Measurements from ENCODE around the gene SLC4A4.

Gene SLC4A4

DNA sequence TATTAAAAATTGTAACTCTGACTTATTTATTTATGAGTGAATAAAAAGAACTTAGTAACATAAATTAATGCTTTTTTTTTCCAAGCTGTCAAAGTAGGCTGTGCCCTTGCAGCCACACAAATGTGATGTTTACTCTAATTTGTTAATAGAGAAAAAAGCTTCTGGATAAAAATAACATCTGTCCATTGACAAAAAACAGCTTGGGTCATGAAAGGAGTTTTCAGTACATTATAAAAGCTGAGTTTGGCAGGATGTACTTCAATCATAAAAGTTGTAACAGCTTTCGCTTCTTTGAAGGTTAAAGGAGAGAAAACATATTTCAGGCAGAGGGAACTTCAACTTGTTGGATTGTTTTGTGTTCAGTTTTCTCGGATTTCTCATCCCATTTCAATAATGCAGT, 105.6 kb downstream of the SLC4A4 start:
- WGBS: 93% methylated on average over 2 of the region's 2 CpGs
- no peak overlapping the region for H3K9ac ChIP-seq (ENCODE audit: low read depth, low read length)
- H3K36me3 ChIP-seq (ENCODE audit: insufficient read depth, low read length): no peaks in the 10 kb centered on the region
- peaks cover 5% of the 10 kb centered on the region; the same call in 1 of the 2 replicates for H3K4me1 ChIP-seq (ENCODE audit: insufficient read depth, low read length)
- H3K27ac ChIP-seq (ENCODE audit: low read depth, low read length): no peak overlapping the region
- H3K4me3 ChIP-seq (ENCODE audit: low read length): no peak overlapping the region
- no peaks in the 10 kb centered on the region for H3K27me3 ChIP-seq (ENCODE audit: insufficient read depth, low read length)
- H3K9me3 ChIP-seq (ENCODE audit: insufficient read depth, low read depth, low read length): no peaks in the 10 kb centered on the region

DNA sequence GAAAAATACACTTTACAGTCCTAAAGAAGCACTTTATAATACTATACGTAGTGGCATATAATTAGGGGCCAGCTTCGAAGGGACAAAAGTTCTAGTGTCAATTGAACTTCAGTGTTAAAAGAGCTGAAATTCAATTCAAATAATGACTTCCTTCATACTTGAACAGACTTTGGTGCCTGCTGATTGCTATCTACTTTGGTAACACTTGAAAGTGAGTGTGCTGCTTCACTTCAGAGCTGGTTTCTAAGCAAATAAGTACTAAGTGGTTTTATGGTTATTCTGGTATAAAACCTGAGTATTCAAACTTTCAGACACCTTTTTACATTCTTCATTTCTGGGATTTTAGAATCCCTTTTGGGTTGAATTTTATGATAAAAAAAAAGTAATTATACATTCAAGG, 107.0 kb downstream of the SLC4A4 start:
- Histone ChIP-seq H3K27me3 (ENCODE audit: insufficient read depth, low read length) (no peaks in the 10 kb centered on the region), H3K9me3 (ENCODE audit: insufficient read depth, low read depth, low read length) (no peaks in the 10 kb centered on the region), H3K27ac (ENCODE audit: low read depth, low read length) (no peak overlapping the region), H3K4me1 (ENCODE audit: insufficient read depth, low read length) (peaks cover 5% of the 10 kb centered on the region; the same call in 1 of the 2 replicates), H3K36me3 (ENCODE audit: insufficient read depth, low read length) (no peaks in the 10 kb centered on the region), H3K4me3 (ENCODE audit: low read length) (no peak overlapping the region), H3K9ac (ENCODE audit: low read depth, low read length) (no peak overlapping the region)
- 92% methylated on average over 2 of the region's 2 CpGs for WGBS

DNA sequence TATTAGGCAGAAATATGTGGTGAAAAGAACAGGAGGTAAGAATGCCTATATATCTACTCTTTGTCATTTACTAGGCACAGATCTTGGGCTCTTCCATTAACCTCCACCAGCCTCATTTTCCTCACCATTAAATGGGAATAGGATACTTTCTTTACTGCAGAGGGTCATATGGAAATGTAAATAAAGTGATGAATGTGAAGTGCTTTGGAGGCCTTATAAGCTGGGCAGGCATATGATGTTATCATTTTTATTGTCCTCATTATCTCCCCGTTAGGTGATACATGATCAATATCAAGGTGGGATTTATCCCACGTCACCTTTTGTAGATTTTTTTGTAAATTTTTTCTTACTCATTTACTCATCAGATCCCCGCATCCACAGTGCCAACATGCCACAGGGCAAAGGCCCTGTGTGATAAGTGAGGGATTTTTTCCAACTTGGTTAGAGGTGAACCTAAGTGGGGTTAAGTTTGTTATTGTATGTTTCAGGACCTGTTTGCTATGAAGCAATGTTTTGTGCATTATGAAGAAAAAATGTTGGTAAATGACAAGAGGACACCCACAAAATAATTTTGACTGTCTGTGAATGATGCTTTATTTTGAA, 107.8 kb downstream of the SLC4A4 start:
- Histone ChIP-seq H3K27me3 (ENCODE audit: insufficient read depth, low read length) (no peaks in the 10 kb centered on the region), H3K36me3 (ENCODE audit: insufficient read depth, low read length) (no peaks in the 10 kb centered on the region), H3K9ac (ENCODE audit: low read depth, low read length) (no peak overlapping the region), H3K4me3 (ENCODE audit: low read length) (no peak overlapping the region), H3K4me1 (ENCODE audit: insufficient read depth, low read length) (peaks cover 2% of the 10 kb centered on the region; the same call in 1 of the 2 replicates), H3K9me3 (ENCODE audit: insufficient read depth, low read depth, low read length) (no peaks in the 10 kb centered on the region), H3K27ac (ENCODE audit: low read depth, low read length) (no peak overlapping the region)
- 100% methylated on average over 2 of the region's 3 CpGs for WGBS

DNA sequence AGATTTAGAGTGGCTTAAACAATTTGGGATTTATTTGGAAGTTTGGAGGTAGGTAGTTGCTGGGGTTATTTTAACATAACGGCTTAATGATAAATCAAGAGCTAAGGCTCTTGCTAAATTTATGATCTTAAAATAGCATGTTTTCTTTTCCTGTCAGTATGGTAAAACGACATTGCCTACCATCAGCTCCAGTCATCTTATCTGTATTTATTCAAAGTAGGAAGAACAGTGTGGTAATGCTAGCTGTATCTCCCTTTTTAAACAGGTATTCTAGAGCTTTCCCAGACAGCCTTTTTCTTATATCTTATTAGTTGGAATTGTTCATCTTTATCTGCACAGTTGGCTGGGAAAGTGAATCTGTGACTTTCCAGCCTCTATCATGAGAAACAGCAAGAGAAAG, 110.2 kb downstream of the SLC4A4 start:
- Histone ChIP-seq H3K9me3 (ENCODE audit: insufficient read depth, low read depth, low read length) (no peaks in the 10 kb centered on the region), H3K27ac (ENCODE audit: low read depth, low read length) (no peak overlapping the region), H3K9ac (ENCODE audit: low read depth, low read length) (no peak overlapping the region), H3K4me1 (ENCODE audit: insufficient read depth, low read length) (no peaks in the 10 kb centered on the region), H3K36me3 (ENCODE audit: insufficient read depth, low read length) (no peaks in the 10 kb centered on the region), H3K27me3 (ENCODE audit: insufficient read depth, low read length) (no peaks in the 10 kb centered on the region), H3K4me3 (ENCODE audit: low read length) (no peak overlapping the region)
- WGBS: 100% methylated on average over 1 of the region's 2 CpGs

DNA sequence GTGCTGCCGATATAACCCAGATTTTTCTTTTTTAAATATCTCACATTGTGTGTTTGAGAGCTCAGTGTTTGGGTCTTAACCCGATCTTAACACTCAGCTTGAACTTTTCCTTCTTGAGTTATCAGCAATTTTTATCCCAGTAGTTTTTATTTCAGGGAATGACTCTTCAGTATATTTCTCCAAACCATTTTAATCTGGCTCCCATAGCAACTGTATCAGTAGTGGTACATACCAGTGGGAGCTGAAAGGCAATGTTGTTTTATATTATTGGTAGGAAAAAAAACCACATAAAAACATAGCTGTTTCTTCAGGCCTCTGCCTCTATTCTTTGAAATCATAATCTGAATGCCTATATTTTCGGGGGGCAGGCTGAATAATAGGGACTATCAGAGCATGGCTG, 111.1 kb downstream of the SLC4A4 start:
- WGBS: 65% methylated on average over 3 of the region's 3 CpGs
- Histone ChIP-seq H3K9ac (ENCODE audit: low read depth, low read length) (no peak overlapping the region), H3K4me3 (ENCODE audit: low read length) (no peak overlapping the region), H3K9me3 (ENCODE audit: insufficient read depth, low read depth, low read length) (no peaks in the 10 kb centered on the region), H3K27ac (ENCODE audit: low read depth, low read length) (no peak overlapping the region), H3K27me3 (ENCODE audit: insufficient read depth, low read length) (no peaks in the 10 kb centered on the region), H3K36me3 (ENCODE audit: insufficient read depth, low read length) (no peaks in the 10 kb centered on the region), H3K4me1 (ENCODE audit: insufficient read depth, low read length) (no peaks in the 10 kb centered on the region)

DNA sequence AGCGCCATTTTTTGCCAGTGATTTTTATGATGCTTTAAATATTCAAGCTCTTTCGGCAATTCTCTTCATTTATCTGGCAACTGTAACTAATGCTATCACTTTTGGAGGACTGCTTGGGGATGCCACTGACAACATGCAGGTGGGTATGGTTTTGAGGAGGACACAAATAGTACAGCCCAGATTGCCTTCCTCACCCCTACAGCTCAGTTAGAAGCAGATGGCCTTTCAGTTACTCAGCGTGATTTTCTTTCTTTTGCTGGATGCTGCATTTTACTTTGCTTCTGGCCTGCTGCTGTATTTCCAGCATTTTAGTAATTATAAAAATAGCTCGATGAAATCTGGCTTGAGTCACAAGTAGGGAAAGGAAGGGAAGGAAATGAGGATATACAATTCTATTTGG, 114.7 kb downstream of the SLC4A4 start:
- H3K9me3 ChIP-seq (ENCODE audit: insufficient read depth, low read depth, low read length): no peaks in the 10 kb centered on the region

DNA sequence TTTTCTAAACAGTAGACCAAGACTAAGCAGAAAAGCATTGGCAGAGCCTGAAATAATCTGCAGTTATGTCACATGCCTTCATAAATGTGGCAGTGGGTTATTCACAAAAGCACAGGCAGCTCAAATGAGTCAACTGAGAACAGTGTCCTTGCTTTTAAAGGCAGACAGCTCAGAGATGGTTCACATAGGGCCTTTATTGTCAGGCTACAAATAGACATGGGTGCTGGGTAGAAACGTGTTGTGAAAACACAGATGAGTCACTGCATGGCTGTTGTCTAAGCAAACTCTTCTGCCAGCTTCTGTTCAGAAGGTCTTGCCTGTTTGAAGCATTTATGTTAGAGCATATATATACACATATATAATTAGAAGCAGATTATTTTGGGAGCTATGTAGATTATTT, 118.0 kb downstream of the SLC4A4 start:
- Histone ChIP-seq H3K36me3 (ENCODE audit: insufficient read depth, low read length) (no peaks in the 10 kb centered on the region), H3K4me1 (ENCODE audit: insufficient read depth, low read length) (no peaks in the 10 kb centered on the region), H3K4me3 (ENCODE audit: low read length) (no peak overlapping the region), H3K27me3 (ENCODE audit: insufficient read depth, low read length) (no peaks in the 10 kb centered on the region), H3K9me3 (ENCODE audit: insufficient read depth, low read depth, low read length) (no peaks in the 10 kb centered on the region), H3K9ac (ENCODE audit: low read depth, low read length) (no peak overlapping the region), H3K27ac (ENCODE audit: low read depth, low read length) (no peak overlapping the region)
- WGBS: 76% methylated on average over 1 of the region's 1 CpG

More for the DNA sequence above, 114.7 kb downstream of the SLC4A4 start:
- H3K36me3 ChIP-seq (ENCODE audit: insufficient read depth, low read length): no peaks in the 10 kb centered on the region
- no peaks in the 10 kb centered on the region for H3K27me3 ChIP-seq (ENCODE audit: insufficient read depth, low read length)
- no peak overlapping the region for H3K9ac ChIP-seq (ENCODE audit: low read depth, low read length)
- H3K4me1 ChIP-seq (ENCODE audit: insufficient read depth, low read length): no peaks in the 10 kb centered on the region
- H3K4me3 ChIP-seq (ENCODE audit: low read length): no peak overlapping the region
- 92% methylated on average over 4 of the region's 4 CpGs for WGBS
- H3K27ac ChIP-seq (ENCODE audit: low read depth, low read length): no peak overlapping the region

DNA sequence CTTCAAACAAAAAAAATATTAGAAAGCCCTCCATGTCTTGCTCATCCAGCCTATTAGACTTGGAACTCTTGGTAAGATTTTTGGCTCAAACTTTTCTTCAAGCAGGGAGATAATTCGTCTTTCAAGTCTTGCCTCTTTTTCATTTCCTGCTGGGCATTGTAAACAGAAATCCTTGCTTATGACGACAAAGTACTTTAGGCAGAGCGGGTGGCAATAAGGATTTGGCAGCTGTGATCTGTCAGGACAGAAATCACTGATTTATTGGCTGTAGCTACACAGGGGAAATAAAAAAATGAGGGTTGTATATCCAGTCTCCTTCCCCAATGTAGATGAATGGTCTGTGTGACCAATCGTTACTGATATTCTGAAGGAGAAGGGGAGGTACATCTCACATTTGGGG, 121.6 kb downstream of the SLC4A4 start:
- Histone ChIP-seq H3K4me1 (ENCODE audit: insufficient read depth, low read length) (no peaks in the 10 kb centered on the region), H3K27me3 (ENCODE audit: insufficient read depth, low read length) (no peaks in the 10 kb centered on the region), H3K27ac (ENCODE audit: low read depth, low read length) (no peak overlapping the region), H3K36me3 (ENCODE audit: insufficient read depth, low read length) (no peaks in the 10 kb centered on the region), H3K9ac (ENCODE audit: low read depth, low read length) (no peak overlapping the region), H3K4me3 (ENCODE audit: low read length) (no peak overlapping the region), H3K9me3 (ENCODE audit: insufficient read depth, low read depth, low read length) (no peaks in the 10 kb centered on the region)
- WGBS: 79% methylated on average over 4 of the region's 4 CpGs

DNA sequence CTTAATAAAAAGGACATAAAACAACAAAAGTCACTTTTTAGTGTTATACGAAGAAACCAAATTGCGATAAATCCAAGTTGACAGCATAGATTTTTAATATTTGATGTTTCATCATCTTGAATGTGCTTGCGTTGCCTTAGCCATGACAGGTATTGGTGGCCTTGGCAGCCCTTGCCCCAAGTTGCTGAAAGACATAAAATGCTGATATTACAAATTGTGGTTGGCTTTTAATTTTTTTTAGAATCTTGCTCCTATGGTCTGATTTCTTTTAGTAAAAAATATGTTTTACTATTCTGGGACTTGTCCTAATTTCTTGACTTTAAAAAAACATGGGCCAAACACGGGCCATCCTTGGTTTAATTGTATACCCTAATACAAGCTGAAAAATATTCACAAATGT, 122.6 kb downstream of the SLC4A4 start:
- Histone ChIP-seq H3K27me3 (ENCODE audit: insufficient read depth, low read length) (no peaks in the 10 kb centered on the region), H3K36me3 (ENCODE audit: insufficient read depth, low read length) (no peaks in the 10 kb centered on the region), H3K9me3 (ENCODE audit: insufficient read depth, low read depth, low read length) (no peaks in the 10 kb centered on the region), H3K9ac (ENCODE audit: low read depth, low read length) (no peak overlapping the region), H3K4me3 (ENCODE audit: low read length) (no peak overlapping the region), H3K27ac (ENCODE audit: low read depth, low read length) (no peak overlapping the region), H3K4me1 (ENCODE audit: insufficient read depth, low read length) (no peaks in the 10 kb centered on the region)
- 95% methylated on average over 4 of the region's 4 CpGs for WGBS

DNA sequence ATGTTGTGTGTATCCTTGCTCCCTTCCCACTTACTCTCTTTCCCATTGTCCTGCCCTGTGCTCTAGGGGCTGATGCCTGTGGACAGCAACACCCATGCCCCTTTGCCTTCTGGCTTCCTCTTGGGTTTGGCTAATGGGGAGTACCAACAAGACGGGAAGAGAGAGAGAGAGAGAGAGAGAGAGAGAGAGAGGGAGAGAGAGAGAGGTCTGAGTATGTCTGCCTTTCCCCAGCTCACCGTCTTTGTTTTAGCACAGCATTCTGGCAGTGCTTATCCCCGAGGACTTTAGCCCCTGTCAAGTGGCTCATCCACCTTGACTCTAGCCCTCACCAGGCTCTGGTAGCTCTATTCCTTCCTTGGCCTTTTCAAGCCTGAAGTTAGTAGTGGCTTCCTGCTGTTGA, 128.0 kb downstream of the SLC4A4 start:
- Histone ChIP-seq H3K27ac (ENCODE audit: low read depth, low read length) (no peak overlapping the region), H3K4me1 (ENCODE audit: insufficient read depth, low read length) (no peaks in the 10 kb centered on the region), H3K4me3 (ENCODE audit: low read length) (no peak overlapping the region), H3K9me3 (ENCODE audit: insufficient read depth, low read depth, low read length) (no peaks in the 10 kb centered on the region), H3K36me3 (ENCODE audit: insufficient read depth, low read length) (no peaks in the 10 kb centered on the region), H3K9ac (ENCODE audit: low read depth, low read length) (no peak overlapping the region), H3K27me3 (ENCODE audit: insufficient read depth, low read length) (no peaks in the 10 kb centered on the region)
- 91% methylated on average over 3 of the region's 3 CpGs for WGBS

DNA sequence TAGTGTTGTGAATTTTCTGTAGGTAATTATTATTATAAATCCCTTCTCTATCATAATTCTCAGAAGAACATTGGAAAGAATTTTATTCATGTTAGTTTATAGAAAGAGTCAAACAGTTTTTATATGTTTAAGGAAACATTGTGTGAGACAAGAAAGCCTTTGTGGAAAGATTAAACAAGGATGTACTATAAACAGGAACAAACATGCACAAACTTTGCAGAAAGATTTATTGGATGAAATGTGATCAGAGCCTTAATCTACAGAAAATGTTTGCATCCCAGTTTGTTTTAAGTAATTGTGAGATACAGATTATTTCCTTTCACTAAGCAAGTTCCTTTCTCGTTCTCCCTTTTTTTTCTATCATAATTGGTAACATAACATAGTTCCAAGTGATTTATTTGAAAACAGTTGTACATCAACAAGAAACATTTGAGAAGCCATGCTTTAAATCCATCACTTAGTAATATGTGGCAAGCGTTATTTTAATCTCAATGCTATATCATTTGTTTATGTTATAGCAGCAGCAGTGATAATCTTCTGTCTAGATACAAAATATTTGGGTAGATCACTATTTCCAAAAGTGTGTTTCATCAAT, 129.4 kb downstream of the SLC4A4 start:
- Histone ChIP-seq H3K36me3 (ENCODE audit: insufficient read depth, low read length) (no peaks in the 10 kb centered on the region), H3K27me3 (ENCODE audit: insufficient read depth, low read length) (no peaks in the 10 kb centered on the region), H3K27ac (ENCODE audit: low read depth, low read length) (no peak overlapping the region), H3K4me3 (ENCODE audit: low read length) (no peak overlapping the region), H3K4me1 (ENCODE audit: insufficient read depth, low read length) (no peaks in the 10 kb centered on the region), H3K9me3 (ENCODE audit: insufficient read depth, low read depth, low read length) (no peaks in the 10 kb centered on the region), H3K9ac (ENCODE audit: low read depth, low read length) (no peak overlapping the region)
- WGBS: no CpG with 5 or more reads among the region's 2 CpGs

DNA sequence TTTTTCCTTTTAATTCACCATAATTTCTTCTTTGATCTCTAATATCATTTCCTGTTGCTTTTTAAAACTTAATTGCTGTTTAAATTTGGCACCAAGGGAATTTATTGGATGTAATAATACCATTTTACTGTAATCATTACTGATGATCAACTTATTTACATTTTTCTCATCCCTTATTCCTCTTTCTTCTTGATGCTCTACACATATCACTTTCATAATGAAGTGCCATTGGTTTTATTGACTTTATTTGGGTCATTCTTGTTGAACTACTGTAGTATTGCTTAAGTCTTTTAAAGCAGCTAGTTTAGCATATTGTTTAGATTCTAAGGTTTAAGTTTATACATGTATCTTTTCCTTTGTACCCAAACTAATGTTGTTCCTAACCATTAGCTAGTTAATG, 130.7 kb downstream of the SLC4A4 start:
- Histone ChIP-seq H3K36me3 (ENCODE audit: insufficient read depth, low read length) (no peaks in the 10 kb centered on the region), H3K27me3 (ENCODE audit: insufficient read depth, low read length) (no peaks in the 10 kb centered on the region), H3K9me3 (ENCODE audit: insufficient read depth, low read depth, low read length) (no peaks in the 10 kb centered on the region), H3K4me3 (ENCODE audit: low read length) (no peak overlapping the region), H3K9ac (ENCODE audit: low read depth, low read length) (no peak overlapping the region), H3K27ac (ENCODE audit: low read depth, low read length) (no peak overlapping the region), H3K4me1 (ENCODE audit: insufficient read depth, low read length) (no peaks in the 10 kb centered on the region)

Measured in HUES64 (cell line).